IPS-NIHi7 (cell line): ENCODE data around the gene SLC25A19.

Experiments
- DNase-seq: peaks from one replicate; pipeline ENCODE4 v3.0.0; 2012; ENCODE audit warnings: mixed read lengths; ENCODE audit errors: extremely low spot score

The SLC25A19 gene

GRCh38 chr17:75289115-75289831, at the start of gene SLC25A19:
Gene SLC25A19, minus strand, starts transcription at chr17:75289433. Its CDS starts 2,669 bp downstream, at chr17:75286764.
- peak; percentile 99 for DNase-seq

DNA sequence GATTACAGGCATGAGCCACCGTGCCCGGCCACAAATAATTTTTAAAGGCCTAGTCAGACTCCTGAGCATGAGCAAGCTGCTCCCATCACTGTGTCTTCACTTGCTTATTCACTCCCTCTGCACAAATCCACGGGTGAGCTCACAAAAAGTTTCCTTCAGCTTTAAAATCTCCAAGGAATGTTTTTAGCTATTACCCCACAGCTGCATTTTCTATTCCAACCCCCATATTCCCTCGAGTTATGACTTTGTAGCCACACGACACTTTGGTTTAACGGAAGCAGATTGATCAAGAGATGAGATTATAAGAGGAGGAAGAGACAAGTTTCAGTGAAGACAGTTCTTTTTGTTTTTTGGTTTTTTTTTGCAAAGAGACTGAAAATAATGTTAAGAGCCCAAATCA, 49.1 kb upstream of the SLC25A19 start:
- DNase-seq: no peak

- DNase-seq: no peak
Measured at GRCh38 chr17:75335315-75335714, 46.1 kb upstream of the SLC25A19 start.

DNA sequence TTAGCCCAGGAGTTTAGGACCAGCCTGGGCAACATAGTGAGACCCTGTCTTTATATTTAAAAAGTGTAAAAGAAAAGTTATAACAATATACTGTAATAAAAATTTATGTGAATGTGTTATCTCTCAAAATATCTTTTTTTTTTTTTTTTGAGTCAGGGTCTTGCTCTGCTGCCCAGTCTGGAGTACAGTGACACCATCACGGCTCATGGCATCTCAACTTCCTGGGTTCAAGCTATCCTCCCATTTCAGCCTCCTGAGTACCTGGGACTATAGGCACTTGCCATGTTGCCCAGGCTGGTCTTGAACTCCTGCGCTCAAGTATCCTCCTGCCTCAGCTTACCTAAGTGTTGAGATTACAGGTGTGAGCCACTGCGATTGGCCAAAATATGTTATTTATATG, 45.5 kb upstream of the SLC25A19 start:
- no peak for DNase-seq

DNA sequence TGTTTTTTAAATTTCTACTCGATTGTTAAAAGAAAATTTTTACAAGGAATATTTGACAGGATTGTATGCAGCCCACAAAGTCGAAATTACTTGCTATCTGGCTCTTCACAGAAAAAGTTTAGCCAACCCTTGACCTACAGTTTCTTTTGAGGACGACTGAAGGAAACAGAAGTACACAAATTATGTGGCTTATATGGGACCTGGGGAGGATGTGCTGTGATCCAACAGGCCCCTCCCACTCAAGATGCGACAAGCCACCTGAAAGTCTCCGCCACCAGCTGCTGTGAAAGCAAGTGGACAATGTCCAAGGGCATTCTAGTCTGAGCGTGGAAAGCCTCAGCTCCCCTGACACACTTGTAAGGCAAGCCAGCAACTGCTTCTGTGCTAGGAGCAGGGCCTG, 42.4 kb upstream of the SLC25A19 start:
- DNase-seq: no peak

- no peak for DNase-seq
Measured at GRCh38 chr17:75327757-75328156, 38.5 kb upstream of the SLC25A19 start.

DNA sequence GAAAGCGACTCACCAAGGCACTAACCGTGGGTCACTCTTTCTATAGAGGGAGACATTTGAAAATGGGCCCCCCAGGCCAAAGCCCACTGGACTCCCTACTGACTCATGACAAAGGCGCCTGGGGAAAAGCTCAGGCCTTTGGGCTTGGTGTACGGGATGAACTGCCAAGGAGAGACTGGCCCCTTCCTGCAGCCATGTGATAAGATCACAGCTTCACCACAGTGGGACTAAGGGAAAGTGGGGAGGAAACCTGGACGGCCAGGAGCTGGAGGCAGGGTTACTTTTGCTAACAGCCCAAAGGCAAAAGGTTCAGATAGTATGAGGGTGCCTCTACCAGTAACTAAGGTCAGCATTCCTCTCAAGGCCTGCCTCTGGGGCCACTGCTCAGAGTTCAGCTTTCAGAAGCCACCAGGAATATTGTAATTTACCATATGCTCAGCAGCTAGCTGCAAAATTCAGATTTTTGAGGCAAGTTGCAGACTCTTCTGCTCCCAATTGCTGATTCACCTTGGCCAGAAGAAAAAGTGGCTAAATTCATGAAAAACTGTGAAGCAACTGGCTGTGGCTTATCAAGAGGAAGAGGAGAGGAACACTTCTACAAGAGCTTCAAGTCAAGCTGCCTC, 37.1 kb upstream of the SLC25A19 start:
- no peak for DNase-seq

GRCh38 chr17:75325827-75326225, 36.6 kb upstream of the SLC25A19 start:
- no peak for DNase-seq

GRCh38 chr17:75325348-75325747, 36.1 kb upstream of the SLC25A19 start:
- DNase-seq: no peak

DNA sequence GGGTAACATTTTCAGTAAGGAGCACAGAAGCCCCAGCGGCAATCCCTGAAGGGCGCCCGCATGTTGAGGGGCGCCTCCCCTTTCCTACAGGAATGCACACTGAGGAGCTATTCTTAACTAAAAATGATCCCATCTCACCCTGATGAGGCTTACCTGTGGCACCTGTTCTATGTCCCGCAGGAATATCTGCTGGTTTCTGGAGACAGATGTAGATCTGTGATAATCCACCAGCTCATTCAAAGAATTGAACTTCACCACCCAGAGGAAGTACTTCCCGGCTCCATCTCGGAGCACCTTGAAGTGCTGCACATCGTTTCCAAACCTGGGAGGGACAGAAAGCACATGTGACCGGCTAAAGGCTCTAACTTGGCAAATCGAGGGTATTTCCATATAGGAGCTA, 32.3 kb upstream of the SLC25A19 start:
- no peak for DNase-seq

DNA sequence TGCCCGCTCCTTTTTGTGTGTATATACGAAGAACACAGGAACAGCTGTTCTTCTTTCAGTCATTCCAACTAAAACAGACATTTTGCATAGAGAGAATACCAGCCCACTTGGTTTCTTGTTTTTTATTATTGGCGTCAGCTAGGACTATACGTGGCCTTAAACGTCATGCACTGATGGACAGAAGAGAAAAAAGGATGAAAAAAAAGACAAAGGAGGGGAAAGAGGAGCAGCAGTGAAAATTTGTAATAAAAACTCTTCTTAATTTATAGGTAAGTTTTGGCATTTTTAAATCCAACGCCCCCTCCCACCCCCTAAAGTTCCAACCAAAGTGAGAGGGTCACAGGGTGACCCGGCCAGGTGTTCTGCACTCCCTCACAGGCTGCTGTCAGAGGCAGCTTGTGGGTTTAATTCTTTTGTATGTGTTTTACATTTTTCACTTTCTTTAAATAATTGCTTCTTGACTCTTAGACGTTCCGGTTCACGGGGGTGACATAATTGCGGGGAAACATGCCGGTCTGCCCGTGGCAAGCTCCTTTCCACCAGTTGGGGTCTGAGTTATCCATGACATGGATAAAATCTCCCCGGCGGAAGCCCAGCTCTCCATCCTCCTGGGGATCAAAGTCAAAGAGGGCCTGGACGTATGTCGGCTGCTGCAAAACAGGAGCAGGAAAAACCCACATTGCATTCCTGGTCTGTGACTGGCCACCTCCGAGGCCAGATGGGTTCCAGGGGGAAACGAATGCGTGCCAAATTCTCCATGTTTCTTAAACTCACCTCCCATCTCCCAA, 30.9 kb upstream of the SLC25A19 start:
- no peak for DNase-seq

DNA sequence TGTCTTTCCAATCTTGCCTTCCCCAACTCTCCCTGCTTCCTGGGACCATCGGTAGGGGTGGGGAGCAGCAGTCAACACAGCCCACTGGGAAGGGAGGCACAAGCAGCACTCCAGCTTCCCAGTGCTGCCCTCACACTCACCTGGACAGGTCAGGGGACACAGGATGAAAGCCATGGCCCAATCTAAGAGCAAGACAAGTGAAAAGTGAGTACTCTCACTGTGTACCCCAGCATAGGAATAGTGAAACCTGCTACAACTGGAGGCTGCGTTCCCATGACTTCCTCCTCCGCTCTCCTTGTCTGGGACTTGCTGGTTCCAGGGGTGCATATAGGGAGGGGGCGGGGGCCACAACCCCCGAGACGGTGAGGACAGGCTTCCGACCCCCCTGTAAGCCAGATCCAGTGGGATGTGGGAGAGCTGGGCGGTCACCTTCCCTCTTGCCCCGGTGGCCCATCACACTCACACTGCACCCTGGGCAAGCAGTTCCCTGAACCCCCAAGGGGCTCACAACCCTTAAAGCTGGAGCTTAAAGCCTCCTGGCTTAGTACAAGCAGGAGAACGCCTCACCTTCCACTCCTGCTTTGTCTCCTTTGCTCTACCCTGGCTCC, 29.5 kb upstream of the SLC25A19 start:
- no peak for DNase-seq

GRCh38 chr17:75318211-75318610, 29.0 kb upstream of the SLC25A19 start:
- DNase-seq: no peak

- DNase-seq: peak; percentile 43
Measured at GRCh38 chr17:75317671-75318070, 28.4 kb upstream of the SLC25A19 start.

GRCh38 chr17:75316253-75316652, 27.0 kb upstream of the SLC25A19 start:
- no peak for DNase-seq

- DNase-seq: no peak
Measured at GRCh38 chr17:75315541-75316243, 26.5 kb upstream of the SLC25A19 start.

- DNase-seq: no peak
Measured at GRCh38 chr17:75313941-75314551, 24.8 kb upstream of the SLC25A19 start.

DNA sequence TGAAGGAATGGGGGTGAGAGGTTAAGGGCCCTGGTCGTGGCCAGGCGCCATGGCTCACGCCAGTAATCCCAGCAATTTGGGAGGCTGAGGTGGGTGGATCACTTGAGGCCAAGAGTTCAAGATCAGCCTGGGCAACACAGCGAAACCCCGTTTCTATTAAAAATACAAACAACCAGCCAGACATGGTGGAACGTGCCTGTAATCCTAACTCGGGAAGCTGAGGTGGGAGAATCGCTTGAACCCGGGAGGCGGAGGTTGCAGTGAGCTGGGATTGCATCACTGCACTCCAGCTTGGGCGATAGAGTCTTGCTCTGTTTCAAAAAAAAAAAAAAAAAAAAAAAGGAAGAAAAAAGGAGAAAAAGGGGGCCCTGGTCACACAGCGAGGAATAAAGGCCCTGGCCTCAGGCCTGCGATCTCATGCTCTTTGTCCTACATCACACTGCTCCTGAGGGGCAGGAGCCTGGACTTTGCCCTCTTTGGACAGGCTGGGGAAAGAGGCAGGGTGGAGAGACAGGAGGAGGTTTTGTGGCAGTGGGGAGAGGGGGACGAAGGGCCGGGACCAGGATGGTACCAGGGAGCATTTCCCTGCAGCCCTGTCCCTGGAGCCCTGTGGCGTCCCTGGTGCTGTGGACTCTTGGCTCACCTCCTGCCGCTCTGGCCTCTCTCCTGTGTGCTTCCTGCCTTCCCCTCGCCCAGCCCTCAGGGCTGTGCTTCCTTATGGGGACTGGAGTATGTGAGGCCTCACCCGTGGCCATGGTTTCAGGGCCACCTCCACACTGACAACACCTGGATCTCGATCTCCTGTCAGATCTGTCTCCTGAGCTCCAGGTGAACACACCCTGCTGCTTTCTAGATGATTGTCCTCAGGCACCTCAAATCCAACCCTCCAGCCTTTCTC, 19.7 kb upstream of the SLC25A19 start:
- no peak for DNase-seq

GRCh38 chr17:75307957-75308731, 18.9 kb upstream of the SLC25A19 start:
- DNase-seq: no peak
